Endothelial cell of umbilical vein (primary cell): Measurements from ENCODE around the gene LRRC8A. TPM values are rescaled to one million over a fixed set of nuclear protein-coding genes. Genes with fewer than 3 reads are reported as not detected.

Source experiments
- BruUV-seq: library from RNA; stranded (reverse); fragments of 400-500 nt; replicated peaks from 2 replicates; lab custom pipeline; 2021; lab: Mats Ljungman, UMichigan
- CTCF ChIA-PET: fragments of 300-600, 350-600 bp; sonication (Branson Sonifier 250); formaldehyde crosslinking; loops from one replicate; lab custom pipeline; 2021; ENCODE audit warnings: antibody characterized with exemption, inconsistent platforms; lab: Charles Lee
- POLR2A ChIA-PET: fragments of 300-600, 350-600 bp; sonication (Branson Sonifier 250); formaldehyde crosslinking; loops from one replicate; lab custom pipeline; 2021; ENCODE audit warnings: antibody characterized with exemption, inconsistent platforms; lab: Charles Lee
- DNase-seq: peaks from one replicate; pipeline ENCODE4 v3.0.0-alpha.2; 2011; ENCODE audit warnings: low read depth, low spot score
- FAIRE-seq: peaks from 2 replicates; lab custom pipeline; 2011; peaks lifted over from hg19 to GRCh38; lab: Jason Lieb, UNC
- H2AFZ ChIP-seq: 2 replicates; pipeline ENCODE4 v1.6.0; 2012; ENCODE audit warnings: low read depth, low read length, control low read depth, inconsistent platforms
- H3K27ac ChIP-seq: 2 replicates; pipeline ENCODE4 v1.5.1; 2011; ENCODE audit warnings: low read depth, mild to moderate bottlenecking, control low read depth, low read length, moderate library complexity; ENCODE audit not compliant: insufficient read depth
- H3K27me3 ChIP-seq, 2 experiments: 2 replicates each; pipeline versions ENCODE4 v1.6.0 to v1.6.1; 2011; ENCODE audit warnings: low read length in 2 of 2, mixed read lengths in 1 of 2; ENCODE audit not compliant: control insufficient read depth in 2 of 2, insufficient read depth in 2 of 2
- H3K36me3 ChIP-seq, 2 experiments: 2 replicates in 1 of 2; 3 replicates in 1 of 2; pipeline ENCODE4 v1.5.1; 2011; ENCODE audit warnings: low read length in 2 of 2, mild to moderate bottlenecking in 1 of 2, moderate library complexity in 1 of 2; ENCODE audit not compliant: control insufficient read depth in 2 of 2, insufficient read depth in 2 of 2; ENCODE audit errors: extremely low read depth in 1 of 2
- H3K4me1 ChIP-seq: 3 replicates; pipeline ENCODE4 v1.5.1; 2011; ENCODE audit warnings: mild to moderate bottlenecking, low read length; ENCODE audit not compliant: control insufficient read depth, insufficient read depth; ENCODE audit errors: extremely low read depth
- H3K4me2 ChIP-seq: 2 replicates; pipeline ENCODE4 v1.6.1; 2011; ENCODE audit warnings: low read length, control low read depth, mixed read lengths; ENCODE audit not compliant: insufficient read depth
- H3K4me3 ChIP-seq, 3 experiments: fragments of 200-600 bp in 1 of 3; sonication (generic), shearing (Covaris generic) in 1 of 3; replicated peaks in 1 of 3; 2 replicates each; pipeline ENCODE4 v1.5.1; 2011 to 2016; ENCODE audit warnings: control low read depth in 3 of 3, low read length in 3 of 3, mild to moderate bottlenecking in 2 of 3, inconsistent platforms in 1 of 3, low read depth in 1 of 3, moderate library complexity in 1 of 3; ENCODE audit not compliant: insufficient read depth in 1 of 3
- H3K79me2 ChIP-seq: 2 replicates; pipeline ENCODE4 v1.6.0; 2012; ENCODE audit warnings: low read length, inconsistent platforms; ENCODE audit not compliant: control insufficient read depth, insufficient read depth
- H3K9ac ChIP-seq: replicated peaks from 2 replicates; pipeline ENCODE3; 2011; ENCODE audit warnings: low read length, control low read depth; ENCODE audit not compliant: insufficient read depth; ENCODE audit errors: extremely low read depth
- H3K9me1 ChIP-seq: replicated peaks from 3 replicates; pipeline ENCODE4 v1.6.0; 2011; ENCODE audit warnings: mild to moderate bottlenecking, low read length; ENCODE audit not compliant: control insufficient read depth, insufficient read depth; ENCODE audit errors: extremely low read depth
- H3K9me3 ChIP-seq: replicated peaks from 2 replicates; pipeline ENCODE4 v1.5.1; 2012; ENCODE audit warnings: low read length, inconsistent platforms; ENCODE audit not compliant: control insufficient read depth, insufficient read depth
- H4K20me1 ChIP-seq: replicated peaks from 2 replicates; pipeline ENCODE3; 2011; ENCODE audit warnings: mild to moderate bottlenecking, low read length; ENCODE audit not compliant: control insufficient read depth, insufficient read depth; ENCODE audit errors: extremely low read depth
- CTCF ChIP-seq, 2 donors: IDR thresholded peaks; 1 replicate in 1 of 2; 2 replicates in 1 of 2; pipeline ENCODE4 v1.5.1; 2011; ENCODE audit warnings: low read length in 2 of 2, mild to moderate bottlenecking in 2 of 2, moderate library complexity in 2 of 2, control low read depth in 1 of 2, inconsistent platforms in 1 of 2, low read depth in 1 of 2; ENCODE audit not compliant: insufficient read depth in 1 of 2; ENCODE audit errors: extremely low read depth in 1 of 2
- EZH2 ChIP-seq: IDR thresholded peaks from 2 replicates; pipeline ENCODE4 v1.6.1; 2012; ENCODE audit warnings: borderline replicate concordance, low read depth, mild to moderate bottlenecking, moderate library complexity, low read length, inconsistent platforms; ENCODE audit not compliant: severe bottlenecking
- FOS ChIP-seq: IDR thresholded peaks from 2 replicates; pipeline ENCODE4 v1.6.1; 2011; ENCODE audit warnings: mild to moderate bottlenecking, low read length, moderate library complexity, borderline replicate concordance; ENCODE audit not compliant: insufficient read depth
- GATA2 ChIP-seq: IDR thresholded peaks from 2 replicates; pipeline ENCODE4 v1.7.0; 2011; ENCODE audit warnings: low read depth, mild to moderate bottlenecking, moderate library complexity, mixed read lengths, low read length; ENCODE audit not compliant: insufficient read length, insufficient read depth
- JUN ChIP-seq: IDR thresholded peaks from 2 replicates; pipeline ENCODE4 v1.6.1; 2011; ENCODE audit warnings: borderline replicate concordance, low read depth; ENCODE audit not compliant: insufficient read length, insufficient read depth
- MAX ChIP-seq: IDR thresholded peaks from 2 replicates; pipeline ENCODE4 v1.6.1; 2011; ENCODE audit not compliant: insufficient read depth, insufficient read length
- MYC ChIP-seq: IDR thresholded peaks from one replicate; pipeline ENCODE4 v1.6.1; 2011; ENCODE audit warnings: mild to moderate bottlenecking, low read depth, low read length
- POLR2A ChIP-seq: IDR thresholded peaks from 2 replicates; pipeline ENCODE4 v1.6.1; 2012; ENCODE audit warnings: low read depth, mild to moderate bottlenecking, control low read depth, low read length
- POLR2AphosphoS5 ChIP-seq: IDR thresholded peaks from 2 replicates; pipeline ENCODE4 v1.6.1; 2012; ENCODE audit warnings: low read depth, mild to moderate bottlenecking, control low read depth, low read length, moderate library complexity; ENCODE audit not compliant: insufficient read depth
- dilution Hi-C: fragments of 300-500 bp; cut with MboI; formaldehyde crosslinking; loops from one replicate; pipeline ENCODE4 v1.15.0; 2019; ENCODE audit warnings: low sequenced_read_pairs; ENCODE audit not compliant: extremely low pct_ligation_motif_present
- intact Hi-C: fragments of 100-400 bp; cut with micrococcal nuclease; formaldehyde crosslinking; loops from one replicate; pipeline ENCODE4 v1.10.0; 2022
- polyA plus RNA-seq, 4 experiments: library from polyadenylated mRNA; depleted of rRNA in 3 of 4; stranded (reverse) in 3 of 4; unstranded in 1 of 4; fragments of >200 nt; gene quantifications; 2 replicates each; pipeline versions ENCODE4 v1.2.1 to v1.2.3, GENCODE V29; 2011 to 2012; ENCODE audit warnings: missing spikeins in 1 of 4
- total RNA-seq: library from RNA; stranded (reverse); gene quantifications from 2 replicates; pipeline ENCODE4 v1.2.3, GENCODE V29; 2021

Gene LRRC8A
- total and polyA plus RNA-seq, 2 donors (not counting 3 experiments of a cell fraction or from before 2014, with no cell fraction given) = 99.6 to 129 TPM

- Histone ChIP-seq H3K27ac (no peak overlapping the region), H3K9ac (no peak overlapping the region), H3K79me2 (peaks cover 84% of the 10 kb centered on the region), H3K4me3 (no peak overlapping the region), H3K9me3 (no peaks in the 10 kb centered on the region), H4K20me1 (no peaks in the 10 kb centered on the region), H2AFZ (no peak overlapping the region), H3K36me3 (peaks cover 12 to 20% of the 10 kb centered on the region in 2 experiments), H3K9me1 (no peaks in the 10 kb centered on the region), H3K27me3 (no peaks in the 10 kb centered on the region), H3K4me2 (no peak overlapping the region), H3K4me1 (peaks cover 7% of the 10 kb centered on the region)
- BruUV-seq = no TSS peak
- TF ChIP-seq POLR2A (no peak), MYC (no peak), CTCF (IDR thresholded peaks at IDR 0.05; ENCODE audit: extremely low read depth in 1 of 2, insufficient read depth in 1 of 2, low read depth in 1 of 2, low read length in 2 of 2) (no peak), FOS (no peak), GATA2 (no peak), MAX (no peak), JUN (no peak), POLR2AphosphoS5 (no peak), EZH2 (no peak)
- intact Hi-C loops (no loop called here), dilution Hi-C loops (no loop called here)
- ChIA-PET POLR2A (no interaction called here), CTCF (interaction anchor here (1.5 kb wide), 1 partner anchor 26 kb away, joined by 3 read pairs; no protein-coding TSS in a partner anchor)
- no peak for FAIRE-seq
- no peak for DNase-seq
These were observed 19.4 kb downstream of the LRRC8A start for GRCh38 chr9:128901379-128901778.
